ENCODE measurements around the gene CXCL3. TPM values are rescaled to one million over a fixed set of nuclear protein-coding genes. Genes with fewer than 3 reads are reported as not detected.
"Not testable (repeated sequence)": the region's sequence is repeated elsewhere in the genome, so short reads cannot be mapped to it uniquely, and the experiment has no call there.

Gene CXCL3
- total RNA-seq: 5.0 and 17.7 TPM in 2 replicates

DNA sequence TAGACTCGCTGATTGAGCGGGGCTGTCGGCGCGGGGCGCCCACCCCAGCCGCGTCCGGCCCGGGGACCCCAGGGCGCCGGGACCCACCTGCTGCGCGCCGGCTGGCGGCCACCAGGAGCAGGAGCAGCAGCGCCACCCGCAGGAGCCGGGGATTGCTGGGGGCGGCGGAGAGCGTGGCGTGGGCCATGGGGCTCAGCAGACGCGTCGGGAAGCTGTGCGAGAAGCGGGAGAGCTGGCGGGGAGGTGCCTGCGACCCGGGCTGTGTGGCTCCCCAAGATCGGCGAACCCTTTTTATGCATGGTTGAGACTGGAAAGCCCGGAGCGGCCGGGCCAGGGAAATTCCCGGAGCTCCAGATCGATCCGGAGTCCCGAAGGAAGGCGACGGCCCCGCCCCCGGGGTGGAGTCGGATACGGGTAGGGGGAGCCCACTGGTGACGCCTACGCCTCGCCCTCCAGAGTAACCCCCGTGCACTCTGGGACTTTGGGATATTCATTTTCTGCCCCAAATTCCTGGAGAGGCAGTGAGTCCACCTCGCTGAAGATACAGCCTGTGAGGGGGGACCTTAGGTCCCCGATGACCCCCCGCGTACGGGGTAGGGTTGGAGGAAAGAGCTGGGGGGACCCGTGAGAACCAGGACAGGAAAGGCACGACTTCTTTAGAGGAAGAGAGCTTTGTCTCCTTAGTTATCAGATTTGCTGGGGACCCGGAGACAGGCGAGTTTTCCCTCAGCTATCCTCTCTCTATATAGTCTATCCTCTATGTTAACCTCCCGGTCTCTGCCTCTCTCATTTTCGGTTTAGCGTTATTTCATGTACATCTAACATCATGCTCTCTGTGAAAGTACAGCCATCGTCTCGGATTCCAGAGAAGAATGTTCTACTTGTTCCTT lies at the start of gene CXCL3:
Gene CXCL3 (minus strand): TSS at position 265 of the 890 bp plus-strand sequence. CDS start 78 bp downstream, at position 187.
- peak; percentile 61 for DNase-seq (ENCODE audit: low read depth)

DNA sequence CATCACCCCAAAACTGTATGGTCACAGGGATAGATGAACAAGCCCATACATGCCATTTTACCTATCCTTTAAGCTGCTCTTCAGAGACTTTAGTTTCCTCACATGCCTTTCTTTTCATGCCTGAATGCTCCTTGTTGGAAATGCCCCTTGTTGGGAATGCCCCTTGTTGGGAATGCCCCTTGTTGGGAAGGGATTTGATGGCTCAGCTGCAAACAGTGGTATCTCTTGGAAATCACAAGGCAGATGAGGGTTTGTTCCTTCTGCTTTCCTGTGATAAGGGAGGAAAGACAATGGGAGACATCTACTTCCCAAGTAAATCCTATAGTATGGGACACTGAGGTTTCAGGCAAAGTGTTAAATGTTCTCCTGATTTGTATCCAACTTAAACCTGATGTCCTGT lies 49.0 kb upstream of the CXCL3 start:
- DNase-seq (ENCODE audit: low read depth): peak; percentile 60

DNA sequence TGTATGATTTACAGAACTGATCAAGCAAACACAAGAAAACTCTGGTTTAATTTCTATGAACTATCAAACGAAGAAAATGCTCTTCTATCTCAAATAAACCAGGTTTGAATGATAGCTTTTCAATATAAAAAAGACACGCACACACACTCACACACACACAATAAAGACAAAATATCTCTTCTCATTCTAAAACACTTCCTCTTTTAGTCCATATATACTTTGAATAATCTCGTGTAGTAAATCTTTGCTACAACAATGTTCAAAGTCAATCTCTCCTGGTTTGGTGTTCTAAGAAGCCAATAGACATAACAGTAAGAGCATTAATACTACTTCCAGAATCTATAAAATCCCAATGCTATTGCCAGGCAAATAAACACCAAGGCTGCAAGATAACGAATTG lies 47.2 kb upstream of the CXCL3 start:
- DNase-seq (ENCODE audit: low read depth): no peak

GRCh38 chr4:74084984-74085383 lies 46.5 kb upstream of the CXCL3 start:
- DNase-seq (ENCODE audit: low read depth): no peak

DNA sequence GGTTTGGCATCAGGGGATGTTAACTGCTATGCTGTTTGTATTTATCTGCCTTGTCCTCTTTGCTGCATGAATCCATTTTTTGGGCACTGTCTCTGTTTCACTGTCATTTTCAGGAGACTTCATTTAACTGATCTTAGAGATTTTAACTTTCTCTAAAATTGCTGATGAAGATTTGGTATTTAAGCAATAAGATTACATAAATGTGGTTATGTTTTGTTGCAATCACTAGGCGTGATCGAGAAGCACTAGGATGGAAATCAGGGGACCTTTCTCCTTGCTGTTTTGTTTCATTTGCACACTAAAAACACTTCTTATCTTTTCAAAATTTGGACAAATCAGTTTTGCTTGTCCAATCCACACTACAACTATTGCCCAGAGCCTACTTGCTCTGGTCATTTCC lies 45.1 kb upstream of the CXCL3 start:
- DNase-seq (ENCODE audit: low read depth): no peak

- no peak for DNase-seq (ENCODE audit: low read depth)
These were observed 42.5 kb upstream of the CXCL3 start for GRCh38 chr4:74081035-74081434.

GRCh38 chr4:74080351-74080750 lies 41.9 kb upstream of the CXCL3 start:
- not testable (repeated sequence) for DNase-seq (ENCODE audit: low read depth)

DNA sequence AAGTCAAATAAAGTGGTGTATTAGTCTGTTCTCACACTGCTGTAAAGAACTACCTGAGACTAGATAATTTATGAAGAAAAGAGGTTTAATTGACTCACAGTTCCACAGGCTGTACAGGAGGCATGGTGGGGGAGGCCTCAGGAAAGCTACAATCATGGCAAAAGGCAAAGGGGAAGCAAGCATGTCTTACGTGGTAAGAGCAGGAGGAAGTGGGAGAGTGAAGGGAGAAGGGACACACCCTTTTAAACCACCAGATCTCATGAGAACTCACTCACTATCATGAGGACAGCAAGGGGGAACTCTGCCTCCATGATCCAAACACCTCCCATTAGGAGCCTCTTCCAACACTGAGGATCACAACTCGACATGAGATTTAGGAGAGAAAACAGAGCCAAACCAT lies 40.5 kb upstream of the CXCL3 start:
- not testable (repeated sequence) for DNase-seq (ENCODE audit: low read depth)

DNA sequence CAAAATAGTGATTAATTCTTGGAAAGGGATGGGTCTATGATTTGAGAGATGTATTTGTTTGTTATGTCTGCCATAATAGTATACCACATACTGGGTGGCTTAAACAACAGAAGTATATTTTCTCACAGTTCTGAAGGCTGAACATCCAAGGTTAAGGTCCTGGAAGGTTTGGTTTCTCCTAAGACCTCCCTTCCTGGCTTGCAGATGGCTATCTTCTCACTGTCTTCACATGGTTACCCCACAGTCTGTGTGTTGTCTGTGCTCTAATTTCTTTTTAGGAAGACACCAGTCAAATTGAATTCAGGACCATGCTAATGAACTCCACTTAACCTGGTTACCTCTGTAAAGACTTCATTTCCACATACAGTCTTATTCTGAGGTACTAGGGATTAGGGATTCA lies 34.9 kb upstream of the CXCL3 start:
- no peak for DNase-seq (ENCODE audit: low read depth)

- DNase-seq (ENCODE audit: low read depth): no peak
These were observed 34.2 kb upstream of the CXCL3 start for GRCh38 chr4:74072739-74073138.

GRCh38 chr4:74067586-74067985 lies 29.1 kb upstream of the CXCL3 start:
- DNase-seq (ENCODE audit: low read depth): no peak

- DNase-seq (ENCODE audit: low read depth): no peak
These were observed 27.7 kb upstream of the CXCL3 start for GRCh38 chr4:74066232-74066631.

GRCh38 chr4:74065115-74065642 lies 26.7 kb upstream of the CXCL3 start:
- no peak for DNase-seq (ENCODE audit: low read depth)

DNA sequence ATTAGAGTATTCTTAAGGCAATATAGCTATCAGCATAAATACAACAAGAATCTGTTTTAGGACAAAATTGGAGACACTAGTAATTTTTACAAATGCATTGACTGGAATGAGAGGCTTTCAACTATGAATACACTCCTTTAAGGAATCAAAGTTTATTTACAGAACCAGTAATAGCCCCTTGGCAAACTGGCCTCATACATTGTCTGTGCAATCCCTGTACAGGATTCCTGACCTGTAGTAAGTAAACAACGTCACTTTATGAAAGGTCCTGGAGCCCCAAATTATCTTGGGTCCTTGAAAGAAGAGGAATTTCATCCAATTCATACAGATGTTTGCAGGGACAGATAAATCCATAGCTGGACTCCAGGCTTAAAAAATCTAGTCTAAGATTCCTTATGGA lies 25.4 kb upstream of the CXCL3 start:
- DNase-seq (ENCODE audit: low read depth): no peak

DNA sequence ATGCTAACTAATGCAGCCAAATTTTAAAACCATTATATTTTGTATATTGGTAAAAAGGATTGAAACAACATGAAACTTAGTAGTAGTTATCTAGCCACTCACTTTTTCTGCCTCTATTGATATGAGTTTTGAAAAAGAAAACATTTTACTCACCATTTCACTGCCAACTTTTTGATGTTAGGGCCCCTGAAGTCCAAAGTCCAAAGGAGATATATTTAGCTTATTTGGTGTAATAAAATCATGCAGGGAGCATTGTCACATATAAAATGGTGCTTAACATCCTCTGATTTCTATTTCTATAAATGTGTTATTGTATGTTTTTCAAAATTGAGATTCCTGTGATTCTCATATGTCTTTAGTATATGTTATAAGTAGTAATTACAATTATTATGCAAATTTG lies 24.5 kb upstream of the CXCL3 start:
- DNase-seq (ENCODE audit: low read depth): no peak

- DNase-seq (ENCODE audit: low read depth): no peak
These were observed 22.9 kb upstream of the CXCL3 start for GRCh38 chr4:74061430-74061829.

DNA sequence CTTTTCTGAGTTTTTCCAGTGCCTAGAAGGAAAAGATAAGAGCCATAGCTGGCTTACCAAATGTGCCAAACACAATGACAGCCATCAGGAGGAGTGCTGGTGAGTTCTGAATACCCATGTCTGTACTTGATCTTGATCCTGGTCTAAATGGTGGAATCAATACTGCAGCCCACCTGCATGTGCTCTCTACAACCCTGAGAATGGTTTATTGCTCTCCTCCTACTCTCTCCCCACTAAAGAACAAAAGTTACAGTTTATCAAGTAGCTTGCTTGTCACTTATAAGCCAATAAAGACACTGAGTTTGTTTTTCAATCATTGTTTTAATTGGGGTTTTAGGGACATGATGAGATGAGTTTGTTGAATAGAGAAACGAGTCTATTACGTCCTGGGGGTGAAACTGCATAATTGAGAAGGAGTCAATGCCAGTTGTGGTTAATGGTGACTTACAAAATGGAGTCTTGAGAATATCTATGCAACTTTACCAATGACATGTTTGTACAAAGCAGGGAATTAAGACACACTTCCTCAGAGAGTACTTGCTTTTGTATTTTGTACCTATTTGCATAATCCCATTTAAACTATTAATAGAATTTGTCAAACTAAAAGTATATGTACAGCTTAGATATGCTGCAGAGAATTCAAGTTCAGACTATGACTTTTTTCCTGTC lies 20.8 kb upstream of the CXCL3 start:
- DNase-seq (ENCODE audit: low read depth): no peak

- DNase-seq (ENCODE audit: low read depth): no peak
These were observed 19.7 kb upstream of the CXCL3 start for GRCh38 chr4:74058048-74058651.

DNA sequence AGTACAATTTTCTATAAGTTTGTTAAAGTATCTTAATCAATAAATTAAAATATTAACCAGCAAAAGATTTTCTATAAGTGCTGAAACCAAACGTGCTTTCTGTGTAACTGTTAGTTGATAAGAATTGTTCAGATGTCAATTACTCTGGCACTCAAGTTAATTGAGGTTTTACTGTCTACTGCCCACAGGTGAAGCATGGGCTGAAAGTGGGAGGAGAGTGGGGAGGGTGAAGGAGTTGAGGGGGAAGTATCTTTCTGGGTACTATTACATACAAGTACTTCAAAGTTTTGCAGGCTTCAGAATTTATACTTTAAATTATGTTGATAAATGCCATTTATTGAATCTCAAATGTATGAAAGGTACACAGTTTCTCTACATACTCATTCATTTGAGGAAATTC lies 19.1 kb upstream of the CXCL3 start:
- DNase-seq (ENCODE audit: low read depth): no peak

DNA sequence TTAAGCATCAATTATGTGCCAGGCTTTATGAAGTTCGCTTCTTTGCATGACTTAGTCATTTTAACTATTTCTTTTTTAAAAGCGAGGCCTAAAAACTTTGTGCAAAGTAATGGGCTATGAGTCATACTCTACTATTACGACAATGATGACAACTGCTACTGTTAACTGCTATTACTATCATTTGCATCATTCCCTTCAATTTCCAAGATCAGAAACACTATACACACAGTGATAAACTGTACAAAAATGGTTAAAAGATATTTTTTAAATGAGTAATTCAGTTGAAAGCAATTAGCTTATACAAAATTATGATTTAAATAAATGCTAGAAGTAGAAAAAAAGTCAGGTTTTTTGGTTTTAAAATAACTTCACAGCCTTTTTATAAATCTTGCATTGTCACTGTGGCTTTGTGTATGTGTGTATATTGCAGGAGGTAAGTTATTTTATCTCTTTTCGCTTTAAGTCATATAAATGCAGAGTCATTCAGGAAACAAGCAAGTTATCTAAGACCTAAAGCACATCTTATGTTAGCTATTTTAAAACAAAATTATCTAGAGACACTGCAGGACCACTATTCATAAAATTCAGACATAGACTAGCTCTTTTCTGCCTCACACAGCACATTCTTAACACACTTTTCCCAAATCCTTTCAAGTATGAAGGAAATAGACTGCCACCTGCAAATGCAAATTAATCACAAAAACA lies 18.5 kb upstream of the CXCL3 start:
- DNase-seq (ENCODE audit: low read depth): peak; percentile 67

GRCh38 chr4:74056114-74056857 lies 17.8 kb upstream of the CXCL3 start:
- peak; percentile 66 for DNase-seq (ENCODE audit: low read depth)
